Osteoblast (primary cell): ENCODE data around the gene SYCP1. TPM values are rescaled to one million over a fixed set of nuclear protein-coding genes. Genes with fewer than 3 reads are reported as not detected.
"Not testable (repeated sequence)": the region's sequence is repeated elsewhere in the genome, so short reads cannot be mapped to it uniquely, and the experiment has no call there.

Source experiments
- DNase-seq: peaks from one replicate; pipeline ENCODE4 v3.0.0; 2011; ENCODE audit warnings: low spot score, mixed read lengths; ENCODE audit not compliant: insufficient read length; ENCODE audit errors: missing footprints
- H2AFZ ChIP-seq: 2 replicates; pipeline ENCODE4 v1.6.0; 2011; ENCODE audit warnings: mild to moderate bottlenecking, low read length
- H3K27ac ChIP-seq: 2 replicates; pipeline ENCODE4 v1.5.1; 2011; ENCODE audit warnings: mild to moderate bottlenecking, low read depth, low read length, moderate library complexity
- H3K27me3 ChIP-seq: 2 replicates; pipeline ENCODE4 v1.6.0; 2012; ENCODE audit warnings: mild to moderate bottlenecking, control low read depth, inconsistent platforms, low read length, moderate library complexity; ENCODE audit not compliant: insufficient read depth
- H3K36me3 ChIP-seq: 2 replicates; pipeline ENCODE4 v1.5.1; 2011; ENCODE audit warnings: mild to moderate bottlenecking, low read length, control low read depth, moderate library complexity; ENCODE audit not compliant: insufficient read depth
- H3K4me1 ChIP-seq: 2 replicates; pipeline ENCODE4 v1.5.1; 2011; ENCODE audit warnings: mild to moderate bottlenecking, low read length, control low read depth, moderate library complexity; ENCODE audit not compliant: insufficient read depth
- H3K4me2 ChIP-seq: 2 replicates; pipeline ENCODE4 v1.6.0; 2011; ENCODE audit warnings: mild to moderate bottlenecking, low read length; ENCODE audit not compliant: insufficient read depth
- H3K4me3 ChIP-seq: fragments of 200-600 bp; sonication (generic); 3 replicates; pipeline ENCODE4 v1.5.1; 2012; ENCODE audit warnings: mild to moderate bottlenecking, low read length, inconsistent platforms; ENCODE audit not compliant: insufficient read depth
- H3K79me2 ChIP-seq: 2 replicates; pipeline ENCODE4 v1.6.0; 2012; ENCODE audit warnings: mild to moderate bottlenecking, low read length, control low read depth, inconsistent platforms; ENCODE audit not compliant: insufficient read depth
- H3K9me3 ChIP-seq: 2 replicates; pipeline ENCODE4 v1.5.1; 2011; ENCODE audit warnings: low read depth, low read length, control low read depth
- H4K20me1 ChIP-seq: 2 replicates; pipeline ENCODE4 v1.6.0; 2012; ENCODE audit warnings: mild to moderate bottlenecking, low read length, control low read depth; ENCODE audit not compliant: insufficient read depth
- total RNA-seq: library from RNA; depleted of rRNA; stranded (reverse); fragments of >200 nt; gene quantifications from 2 replicates; pipeline ENCODE4 v1.2.3, GENCODE V29; 2012
- TF ChIP-seq, protein P1 (sequence below): IDR thresholded peaks from 2 replicates; pipeline ENCODE4 v1.5.1; 2011; ENCODE audit warnings: mild to moderate bottlenecking, low read depth, low read length, moderate library complexity; ENCODE audit errors: extremely low read depth

SYCP1 gene
- total RNA-seq, 1 donor, result not detected

DNA sequence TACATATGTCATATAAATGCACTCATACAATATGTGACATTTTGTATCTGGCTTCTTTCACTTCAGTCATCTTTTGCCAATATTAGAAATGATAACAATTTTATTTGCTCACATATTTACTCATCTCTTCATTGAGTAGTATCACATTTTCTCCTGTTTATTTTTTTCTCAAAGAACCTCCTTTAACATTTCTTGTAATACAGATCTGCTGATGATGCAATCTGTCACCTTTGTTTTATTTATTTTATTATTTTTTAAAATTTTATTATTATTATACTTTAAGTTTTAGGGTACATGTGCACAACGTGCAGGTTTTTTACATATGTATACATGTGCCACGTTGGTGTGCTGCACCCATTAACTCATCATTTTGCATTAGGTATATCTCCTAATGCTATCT, 159.1 kb downstream of the SYCP1 start:
- Histone ChIP-seq H3K4me3 (no peak overlapping the region), H2AFZ (no peak overlapping the region), H3K4me2 (no peak overlapping the region), H3K27ac (no peak overlapping the region), H3K79me2 (no peaks in the 10 kb centered on the region), H4K20me1 (no peaks in the 10 kb centered on the region), H3K4me1 (no peaks in the 10 kb centered on the region), H3K9me3 (no peaks in the 10 kb centered on the region), H3K36me3 (no peaks in the 10 kb centered on the region), H3K27me3 (no peaks in the 10 kb centered on the region)
- TF ChIP-seq, protein P1, sequence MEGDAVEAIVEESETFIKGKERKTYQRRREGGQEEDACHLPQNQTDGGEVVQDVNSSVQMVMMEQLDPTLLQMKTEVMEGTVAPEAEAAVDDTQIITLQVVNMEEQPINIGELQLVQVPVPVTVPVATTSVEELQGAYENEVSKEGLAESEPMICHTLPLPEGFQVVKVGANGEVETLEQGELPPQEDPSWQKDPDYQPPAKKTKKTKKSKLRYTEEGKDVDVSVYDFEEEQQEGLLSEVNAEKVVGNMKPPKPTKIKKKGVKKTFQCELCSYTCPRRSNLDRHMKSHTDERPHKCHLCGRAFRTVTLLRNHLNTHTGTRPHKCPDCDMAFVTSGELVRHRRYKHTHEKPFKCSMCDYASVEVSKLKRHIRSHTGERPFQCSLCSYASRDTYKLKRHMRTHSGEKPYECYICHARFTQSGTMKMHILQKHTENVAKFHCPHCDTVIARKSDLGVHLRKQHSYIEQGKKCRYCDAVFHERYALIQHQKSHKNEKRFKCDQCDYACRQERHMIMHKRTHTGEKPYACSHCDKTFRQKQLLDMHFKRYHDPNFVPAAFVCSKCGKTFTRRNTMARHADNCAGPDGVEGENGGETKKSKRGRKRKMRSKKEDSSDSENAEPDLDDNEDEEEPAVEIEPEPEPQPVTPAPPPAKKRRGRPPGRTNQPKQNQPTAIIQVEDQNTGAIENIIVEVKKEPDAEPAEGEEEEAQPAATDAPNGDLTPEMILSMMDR, result no peak
- DNase-seq, result no peak

DNA sequence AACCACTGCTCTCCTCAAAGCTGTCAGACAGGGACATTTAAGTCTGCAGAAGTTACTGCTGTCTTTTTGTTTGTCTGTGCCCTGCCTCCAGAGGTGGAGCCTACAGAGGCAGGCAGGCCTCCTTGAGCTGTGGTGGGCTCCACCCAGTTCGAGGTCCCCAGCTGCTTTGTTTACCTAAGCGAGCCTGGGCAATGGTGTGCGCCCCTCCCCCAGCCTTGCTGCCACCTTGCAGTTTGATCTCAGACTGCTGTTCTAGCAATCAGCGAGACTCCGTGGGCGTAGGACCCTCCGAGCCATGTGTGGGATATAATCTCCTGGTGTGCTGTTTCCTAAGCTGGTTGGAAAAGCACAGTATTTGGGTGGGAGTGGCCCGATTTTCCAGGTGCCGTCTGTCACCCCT, 164.9 kb downstream of the SYCP1 start:
- not testable (repeated sequence) for H4K20me1 ChIP-seq, H2AFZ ChIP-seq, H3K36me3 ChIP-seq, H3K4me2 ChIP-seq, DNase-seq, H3K27ac ChIP-seq, H3K9me3 ChIP-seq, H3K27me3 ChIP-seq, H3K4me3 ChIP-seq, H3K79me2 ChIP-seq, H3K4me1 ChIP-seq

DNA sequence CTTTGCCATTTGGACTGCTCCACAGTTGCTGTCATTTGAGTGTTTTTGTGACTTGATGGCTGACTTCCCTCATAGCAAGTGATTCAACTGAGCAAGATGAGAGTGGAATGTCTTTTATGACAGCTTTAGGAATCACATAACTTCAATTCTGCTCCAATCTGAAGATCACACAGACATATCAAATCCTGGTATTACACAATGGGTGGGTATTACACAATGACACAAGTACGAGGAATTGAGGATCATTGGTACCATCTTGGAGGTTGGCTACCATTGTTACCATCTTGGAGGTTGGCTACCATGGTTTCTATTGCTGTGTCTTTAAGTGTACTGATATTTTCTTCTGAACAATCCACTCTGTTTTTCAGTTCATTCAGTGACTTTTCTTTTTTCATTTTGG, 166.5 kb downstream of the SYCP1 start:
- H3K79me2 ChIP-seq, result no peaks in the 10 kb centered on the region
- no peaks in the 10 kb centered on the region for H3K27me3 ChIP-seq
- no peak for DNase-seq
- H3K36me3 ChIP-seq, result no peaks in the 10 kb centered on the region
- H3K4me3 ChIP-seq, result no peak overlapping the region
- no peak overlapping the region for H3K4me2 ChIP-seq
- no peaks in the 10 kb centered on the region for H4K20me1 ChIP-seq
- TF ChIP-seq, protein P1, result no peak
- H2AFZ ChIP-seq, result no peak overlapping the region
- no peaks in the 10 kb centered on the region for H3K9me3 ChIP-seq
- H3K27ac ChIP-seq, result no peak overlapping the region
- H3K4me1 ChIP-seq, result no peaks in the 10 kb centered on the region

DNA sequence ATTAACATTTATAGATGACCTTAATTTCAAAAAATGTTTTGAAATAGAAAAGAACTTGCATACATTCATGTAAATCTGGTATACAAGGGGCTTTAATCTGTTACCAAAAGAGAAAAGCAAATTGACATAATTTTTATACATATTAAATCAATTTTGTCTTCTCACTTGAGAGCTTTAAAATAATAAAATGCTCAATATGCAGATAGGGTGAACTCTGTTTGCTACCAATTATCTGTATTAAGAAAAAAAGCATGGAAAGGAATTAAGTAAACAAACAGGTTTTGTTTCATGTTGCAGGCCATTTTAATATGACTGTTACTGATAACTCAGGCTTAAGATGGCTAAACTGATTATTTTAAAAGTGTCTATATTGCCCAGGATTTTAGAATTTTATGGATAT, 168.9 kb downstream of the SYCP1 start:
- H4K20me1 ChIP-seq, result no peaks in the 10 kb centered on the region
- no peak overlapping the region for H3K4me2 ChIP-seq
- TF ChIP-seq, protein P1, result no peak
- no peaks in the 10 kb centered on the region for H3K9me3 ChIP-seq
- H3K27me3 ChIP-seq, result no peaks in the 10 kb centered on the region
- no peaks in the 10 kb centered on the region for H3K79me2 ChIP-seq
- no peaks in the 10 kb centered on the region for H3K4me1 ChIP-seq
- no peak overlapping the region for H3K27ac ChIP-seq
- H2AFZ ChIP-seq, result no peak overlapping the region
- no peak overlapping the region for H3K4me3 ChIP-seq
- H3K36me3 ChIP-seq, result no peaks in the 10 kb centered on the region
- DNase-seq, result no peak
